ENCODE measurements around the gene RNF43. TPM values are rescaled to one million over a fixed set of nuclear protein-coding genes. Genes with fewer than 3 reads are reported as not detected.
A peak's percentile ranks its signal among the peaks of the same experiment; 100 is the strongest.

Gene RNF43
- total RNA-seq, 4 donors from 2014 or later, result 31.9 to 84.2 (median 38.2) TPM

DNA sequence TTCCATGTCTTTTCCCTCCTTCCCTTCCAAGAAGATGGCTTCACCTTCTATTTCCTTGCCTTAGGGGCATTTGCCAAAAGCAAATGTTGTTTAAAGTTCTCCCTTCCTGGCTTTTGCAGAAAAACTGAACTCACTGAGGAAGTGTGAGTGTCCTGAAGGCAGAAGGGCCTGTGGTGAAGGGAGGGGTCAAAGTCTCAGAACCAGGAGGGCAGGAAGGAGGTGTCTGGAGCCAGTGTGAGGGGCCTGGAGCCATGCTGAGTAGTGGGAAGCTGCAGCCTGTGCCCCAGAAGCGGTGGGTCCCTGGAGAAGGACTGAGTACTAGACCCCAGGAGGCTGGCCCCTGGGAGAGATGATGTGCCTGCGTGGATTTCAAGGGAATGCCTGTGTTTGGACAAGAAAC, 41.5 kb downstream of the RNF43 start:
- H3K36me3 ChIP-seq, result no peaks in the 10 kb centered on the region
- H3K4me3 ChIP-seq, result no peak overlapping the region
- in situ Hi-C loops (cut with MboI; ENCODE audit: low pct_ligation_motif_present in 1 of 4, low pct_unique_long_range_greater_than_20kb in 1 of 4, low sequenced_read_pairs in 3 of 4), result no loop called here
- TF ChIP-seq POLR2A (IDR thresholded peaks at IDR 0.05) (no peak), EP300 (IDR thresholded peaks at IDR 0.05; ENCODE audit: low read depth) (no peak), POLR2AphosphoS5 (IDR thresholded peaks at IDR 0.05) (no peak)
- TF ChIP-seq, protein P1, sequence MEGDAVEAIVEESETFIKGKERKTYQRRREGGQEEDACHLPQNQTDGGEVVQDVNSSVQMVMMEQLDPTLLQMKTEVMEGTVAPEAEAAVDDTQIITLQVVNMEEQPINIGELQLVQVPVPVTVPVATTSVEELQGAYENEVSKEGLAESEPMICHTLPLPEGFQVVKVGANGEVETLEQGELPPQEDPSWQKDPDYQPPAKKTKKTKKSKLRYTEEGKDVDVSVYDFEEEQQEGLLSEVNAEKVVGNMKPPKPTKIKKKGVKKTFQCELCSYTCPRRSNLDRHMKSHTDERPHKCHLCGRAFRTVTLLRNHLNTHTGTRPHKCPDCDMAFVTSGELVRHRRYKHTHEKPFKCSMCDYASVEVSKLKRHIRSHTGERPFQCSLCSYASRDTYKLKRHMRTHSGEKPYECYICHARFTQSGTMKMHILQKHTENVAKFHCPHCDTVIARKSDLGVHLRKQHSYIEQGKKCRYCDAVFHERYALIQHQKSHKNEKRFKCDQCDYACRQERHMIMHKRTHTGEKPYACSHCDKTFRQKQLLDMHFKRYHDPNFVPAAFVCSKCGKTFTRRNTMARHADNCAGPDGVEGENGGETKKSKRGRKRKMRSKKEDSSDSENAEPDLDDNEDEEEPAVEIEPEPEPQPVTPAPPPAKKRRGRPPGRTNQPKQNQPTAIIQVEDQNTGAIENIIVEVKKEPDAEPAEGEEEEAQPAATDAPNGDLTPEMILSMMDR (IDR thresholded peaks at IDR 0.05), result no peak
- H3K9me3 ChIP-seq, result no peaks in the 10 kb centered on the region
- DNase-seq, result no peak
- no peaks in the 10 kb centered on the region for H3K27me3 ChIP-seq
- H3K27ac ChIP-seq, result peak overlapping the region; percentile 60 to 75 (median 72)
- intact Hi-C loops (cut with DNase I; ENCODE audit: low total_unique reads), result no loop called here
- H3K4me1 ChIP-seq, result peaks cover 0 to 54% (median 41%) of the 10 kb centered on the region in 4 donors
- WGBS, 2 donors (ENCODE audit: low coverage in 1 of 2), result 66 to 73% methylated on average over 2 of the region's 2 CpGs

DNA sequence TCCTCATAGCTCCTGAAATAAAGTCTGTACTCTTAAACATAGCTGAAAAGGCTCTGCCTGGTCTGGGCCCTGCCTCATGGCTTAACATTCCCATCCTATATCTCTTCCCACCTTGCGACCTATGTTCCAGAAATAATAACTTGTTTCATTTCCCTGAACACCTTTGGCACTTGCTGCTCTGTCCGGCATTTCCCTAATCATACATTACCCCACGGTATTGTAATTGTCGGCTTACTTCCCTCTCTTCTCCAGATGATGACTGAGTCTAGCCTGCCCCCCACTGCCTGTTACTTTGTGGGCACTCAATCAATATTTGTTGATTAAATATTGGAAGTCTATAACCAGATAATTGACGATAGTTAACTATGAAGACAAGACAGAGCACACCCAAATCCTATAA, 42.1 kb downstream of the RNF43 start:
- 45 to 55% methylated on average over 5 of the region's 5 CpGs for WGBS, 2 donors (ENCODE audit: low coverage in 1 of 2)
- in situ Hi-C loops (cut with MboI; ENCODE audit: low pct_ligation_motif_present in 1 of 4, low pct_unique_long_range_greater_than_20kb in 1 of 4, low sequenced_read_pairs in 3 of 4), result no loop called here

GRCh38 chr17:58373923-58374322, 43.4 kb downstream of the RNF43 start:
- no peak for TF ChIP-seq POLR2AphosphoS5 (IDR thresholded peaks at IDR 0.05)
- TF ChIP-seq, protein P1 (IDR thresholded peaks at IDR 0.05), result no peak
- TF ChIP-seq EP300 (IDR thresholded peaks at IDR 0.05; ENCODE audit: low read depth), result no peak
- TF ChIP-seq POLR2A (IDR thresholded peaks at IDR 0.05), result no peak
- Histone ChIP-seq H3K36me3 (no peaks in the 10 kb centered on the region), H3K9me3 (no peaks in the 10 kb centered on the region), H3K4me3 (no peak overlapping the region), H3K27me3 (no peaks in the 10 kb centered on the region), H3K4me1 (peaks cover 0 to 58% (median 48%) of the 10 kb centered on the region in 4 donors), H3K27ac (no peak overlapping the region)
- in situ Hi-C loops (cut with MboI; ENCODE audit: low pct_ligation_motif_present in 1 of 4, low pct_unique_long_range_greater_than_20kb in 1 of 4, low sequenced_read_pairs in 3 of 4), result no loop called here
- intact Hi-C loops (cut with DNase I; ENCODE audit: low total_unique reads), result no loop called here
- WGBS, 2 donors (ENCODE audit: low coverage in 1 of 2), result 71 to 84% methylated on average over 1 of the region's 1 CpG
- DNase-seq, result no peak

More for the DNA sequence above, 42.1 kb downstream of the RNF43 start:
- intact Hi-C loops (cut with DNase I; ENCODE audit: low total_unique reads), result no loop called here
- Histone ChIP-seq H3K9me3 (no peaks in the 10 kb centered on the region), H3K36me3 (no peaks in the 10 kb centered on the region), H3K4me1 (peaks cover 0 to 56% (median 41%) of the 10 kb centered on the region in 4 donors), H3K27me3 (no peaks in the 10 kb centered on the region), H3K4me3 (no peak overlapping the region), H3K27ac (peak overlapping the region; percentile 60 to 75 (median 72))
- TF ChIP-seq POLR2A (IDR thresholded peaks at IDR 0.05) (no peak), POLR2AphosphoS5 (IDR thresholded peaks at IDR 0.05) (no peak), EP300 (IDR thresholded peaks at IDR 0.05; ENCODE audit: low read depth) (no peak)
- TF ChIP-seq, protein P1 (IDR thresholded peaks at IDR 0.05), result no peak
- no peak for DNase-seq

- intact Hi-C loops (cut with DNase I; ENCODE audit: low total_unique reads) (no loop called here), in situ Hi-C loops (cut with MboI; ENCODE audit: low pct_ligation_motif_present in 1 of 4, low pct_unique_long_range_greater_than_20kb in 1 of 4, low sequenced_read_pairs in 3 of 4) (no loop called here)
- Histone ChIP-seq H3K27me3 (no peaks in the 10 kb centered on the region), H3K27ac (peak overlapping the region in 1 of 4 donors; percentile 13), H3K4me1 (peaks cover 0 to 52% (median 46%) of the 10 kb centered on the region in 4 donors), H3K36me3 (no peaks in the 10 kb centered on the region), H3K9me3 (no peaks in the 10 kb centered on the region), H3K4me3 (no peak overlapping the region)
- no peak for TF ChIP-seq POLR2A (IDR thresholded peaks at IDR 0.05)
- no peak for TF ChIP-seq POLR2AphosphoS5 (IDR thresholded peaks at IDR 0.05)
- TF ChIP-seq EP300 (IDR thresholded peaks at IDR 0.05; ENCODE audit: low read depth), result no peak
- TF ChIP-seq, protein P1 (IDR thresholded peaks at IDR 0.05), result no peak
- no peak for DNase-seq
- WGBS, 2 donors (ENCODE audit: low coverage in 1 of 2), result 60 to 72% methylated on average over 1 to 5 of the region's 5 CpGs
These were observed 44.3 kb downstream of the RNF43 start for GRCh38 chr17:58373003-58373402.
